B cell (primary cell): Measurements from ENCODE around the gene GMNC. TPM values are rescaled to one million over a fixed set of nuclear protein-coding genes. Genes with fewer than 3 reads are reported as not detected.

Experiments
- ATAC-seq: fragments of 200-7000 bp; cut with Tn5 transposase; one replicate; pipeline ENCODE4 v1.10.0; 2021; ENCODE audit warnings: low read depth, mild to moderate bottlenecking, moderate number of reproducible peaks, moderate library complexity
- CTCF ChIA-PET: fragments of 350-600 bp; sonication (Branson Sonifier 250); formaldehyde crosslinking; loops from one replicate; lab custom pipeline; 2021; ENCODE audit warnings: antibody characterized with exemption, inconsistent platforms; lab: Charles Lee
- POLR2A ChIA-PET: fragments of 350-600 bp; sonication (Branson Sonifier 250); formaldehyde crosslinking; loops from one replicate; lab custom pipeline; 2021; ENCODE audit warnings: antibody characterized with exemption; lab: Charles Lee
- DNase-seq: peaks from one replicate; pipeline ENCODE4 v3.0.0; 2013
- H2AFZ ChIP-seq: 2 replicates; pipeline ENCODE4 v1.6.1; 2012; ENCODE audit warnings: mild to moderate bottlenecking, low read depth, low read length; ENCODE audit not compliant: insufficient read depth, poor library complexity, severe bottlenecking
- H3K27ac ChIP-seq, 2 donors: 1 replicate in 1 of 2; 2 replicates in 1 of 2; pipeline ENCODE4 v1.5.1; 2012 to 2013; ENCODE audit warnings: low read length in 2 of 2, mild to moderate bottlenecking in 2 of 2, moderate library complexity in 1 of 2
- H3K27me3 ChIP-seq, 4 experiments: fragments of 200-600 bp in 1 of 4; sonication (generic) in 1 of 4; replicated peaks in 1 of 4; 1 replicate in 2 of 4; 2 replicates in 2 of 4; pipeline versions ENCODE4 v1.6.1 to v1.7.0; 2013 to 2016; ENCODE audit warnings: low read length in 3 of 4, mild to moderate bottlenecking in 2 of 4, mixed read lengths in 1 of 4, moderate library complexity in 1 of 4; ENCODE audit not compliant: insufficient read depth in 4 of 4, control insufficient read depth in 3 of 4; ENCODE audit errors: control extremely low read depth in 1 of 4
- H3K36me3 ChIP-seq, 2 experiments: replicated peaks in 1 of 2; 1 replicate in 1 of 2; 2 replicates in 1 of 2; pipeline versions ENCODE4 v1.6.1 to v1.7.1; 2013; ENCODE audit warnings: low read length in 1 of 2; ENCODE audit not compliant: insufficient read depth in 2 of 2, control insufficient read depth in 1 of 2; ENCODE audit errors: control extremely low read depth in 1 of 2, extremely low read depth in 1 of 2
- H3K4me1 ChIP-seq, 2 donors: fragments of 200-600 bp in 1 of 2; sonication (generic) in 1 of 2; 1 replicate in 1 of 2; 2 replicates in 1 of 2; pipeline versions ENCODE4 v1.5.1 to v1.6.1; 2013 to 2017; ENCODE audit warnings: low read length in 2 of 2; ENCODE audit not compliant: control insufficient read depth in 2 of 2, insufficient read depth in 2 of 2
- H3K4me2 ChIP-seq: replicated peaks from 2 replicates; pipeline ENCODE3; 2012; ENCODE audit warnings: mild to moderate bottlenecking, low read depth, low read length; ENCODE audit not compliant: poor library complexity, severe bottlenecking
- H3K4me3 ChIP-seq, 5 experiments: fragments of 200-600 bp in 1 of 5; sonication (generic) in 1 of 5; 1 replicate in 3 of 5; 2 replicates in 2 of 5; pipeline versions ENCODE4 v1.5.1 to v1.7.0; 2011 to 2016; ENCODE audit warnings: low read length in 4 of 5, mild to moderate bottlenecking in 4 of 5, low read depth in 2 of 5, control low read depth in 1 of 5, moderate library complexity in 1 of 5; ENCODE audit not compliant: insufficient read depth in 1 of 5; ENCODE audit errors: control extremely low read depth in 1 of 5, extremely low read depth in 1 of 5
- H3K79me2 ChIP-seq: fragments of 200-600 bp; sonication (generic); one replicate; pipeline ENCODE4 v1.6.0; 2016; ENCODE audit warnings: low read length; ENCODE audit not compliant: control insufficient read depth, insufficient read depth
- H3K9ac ChIP-seq: fragments of 200-600 bp; sonication (generic); 2 replicates; pipeline ENCODE4 v1.6.1; 2017; ENCODE audit warnings: mild to moderate bottlenecking, low read length, moderate library complexity
- H3K9me3 ChIP-seq, 3 donors: one replicate each; pipeline versions ENCODE4 v1.6.1 to v1.7.1; 2013; ENCODE audit warnings: low read length in 2 of 3; ENCODE audit not compliant: control insufficient read depth in 2 of 3, insufficient read depth in 1 of 3; ENCODE audit errors: control extremely low read depth in 1 of 3
- H4K20me1 ChIP-seq: 2 replicates; pipeline ENCODE4 v1.6.0; 2012; ENCODE audit warnings: mild to moderate bottlenecking, low read length; ENCODE audit not compliant: insufficient read depth, control insufficient read depth, poor library complexity, severe bottlenecking
- H3K27ac Mint-ChIP-seq: one replicate; pipeline ENCODE4 v1.8.0; 2021; ENCODE audit warnings: mixed read lengths
- H3K27me3 Mint-ChIP-seq: one replicate; pipeline ENCODE4 v1.8.0; 2021; ENCODE audit warnings: mixed read lengths
- H3K4me1 Mint-ChIP-seq: one replicate; pipeline ENCODE4 v1.8.0; 2021; ENCODE audit warnings: mixed read lengths
- H3K4me3 Mint-ChIP-seq: one replicate; pipeline ENCODE4 v1.8.0; 2021; ENCODE audit warnings: mixed read lengths
- H3K9me3 Mint-ChIP-seq: one replicate; pipeline ENCODE4 v1.8.0; 2022; ENCODE audit warnings: mixed read lengths; ENCODE audit not compliant: insufficient read depth
- EZH2 ChIP-seq: IDR thresholded peaks from 2 replicates; pipeline ENCODE4 v1.6.1; 2012; ENCODE audit warnings: borderline replicate concordance, low read depth, mild to moderate bottlenecking, moderate library complexity, low read length; ENCODE audit not compliant: insufficient read depth, poor library complexity, severe bottlenecking
- WGBS: methylation state at CpG from one replicate; pipeline ENCODE4 v1.1.5; 2013; ENCODE audit warnings: missing lambda C conversion rate; ENCODE audit not compliant: insufficient coverage; 5-methylcytosine and 5-hydroxymethylcytosine counted together
- intact Hi-C: fragments of 100-400 bp; cut with micrococcal nuclease; formaldehyde crosslinking; loops from one replicate; pipeline ENCODE4 v1.10.0; 2022
- polyA plus RNA-seq: library from polyadenylated mRNA; depleted of rRNA; stranded (reverse); fragments of >200 nt; gene quantifications from 2 replicates; pipeline ENCODE4 v1.2.3, GENCODE V29; 2012
- total RNA-seq, 2 donors: library from RNA; stranded (reverse); fragments of 120-200 nt in 1 of 2; gene quantifications; 1 replicate in 1 of 2; 2 replicates in 1 of 2; pipeline versions ENCODE4 v1.2.3 to v1.2.4, GENCODE V29; 2013 to 2022
- TF ChIP-seq, protein P1 (sequence below): fragments of 200-600 bp; IDR thresholded peaks from one replicate; pipeline ENCODE4 v1.8.0; 2022; ENCODE audit warnings: antibody characterized with exemption, mild to moderate bottlenecking

The GMNC gene
- total and polyA plus RNA-seq, 2 donors (not counting 1 experiment from before 2014, with no cell fraction given), result not detected

DNA sequence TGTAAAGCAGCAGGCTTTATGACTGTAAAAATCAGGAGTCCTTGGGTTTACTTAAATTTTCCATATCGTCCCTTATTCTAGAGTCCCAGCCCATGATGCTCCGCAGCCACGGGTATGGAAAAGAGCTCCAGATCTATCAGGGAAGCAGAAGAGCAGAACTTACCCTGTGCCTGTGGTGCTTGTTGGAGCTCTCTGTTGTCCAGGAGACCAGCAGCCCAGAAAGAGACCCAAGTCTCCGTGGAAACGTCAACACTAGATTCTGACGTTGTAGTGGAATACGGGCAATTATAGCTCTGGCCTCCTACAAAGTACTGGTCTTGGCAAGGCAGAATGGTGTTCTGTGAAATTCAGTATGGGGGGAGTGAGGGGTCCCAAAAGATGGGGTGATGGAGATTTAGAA, 2.0 kb downstream of the GMNC start:
- no peak for ATAC-seq
- H3K9ac ChIP-seq, result no peak overlapping the region
- no peaks in the 10 kb centered on the region for H3K79me2 ChIP-seq
- H3K27ac ChIP-seq, result no peak overlapping the region
- Mint-ChIP-seq H3K27ac (no peak overlapping the region), H3K4me1 (peaks cover 10% of the 10 kb centered on the region), H3K4me3 (no peak overlapping the region), H3K27me3 (peaks cover 40% of the 10 kb centered on the region), H3K9me3 (no peaks in the 10 kb centered on the region)
- ChIA-PET CTCF (no interaction called here), POLR2A (no interaction called here)
- TF ChIP-seq EZH2, result no peak
- TF ChIP-seq, protein P1, sequence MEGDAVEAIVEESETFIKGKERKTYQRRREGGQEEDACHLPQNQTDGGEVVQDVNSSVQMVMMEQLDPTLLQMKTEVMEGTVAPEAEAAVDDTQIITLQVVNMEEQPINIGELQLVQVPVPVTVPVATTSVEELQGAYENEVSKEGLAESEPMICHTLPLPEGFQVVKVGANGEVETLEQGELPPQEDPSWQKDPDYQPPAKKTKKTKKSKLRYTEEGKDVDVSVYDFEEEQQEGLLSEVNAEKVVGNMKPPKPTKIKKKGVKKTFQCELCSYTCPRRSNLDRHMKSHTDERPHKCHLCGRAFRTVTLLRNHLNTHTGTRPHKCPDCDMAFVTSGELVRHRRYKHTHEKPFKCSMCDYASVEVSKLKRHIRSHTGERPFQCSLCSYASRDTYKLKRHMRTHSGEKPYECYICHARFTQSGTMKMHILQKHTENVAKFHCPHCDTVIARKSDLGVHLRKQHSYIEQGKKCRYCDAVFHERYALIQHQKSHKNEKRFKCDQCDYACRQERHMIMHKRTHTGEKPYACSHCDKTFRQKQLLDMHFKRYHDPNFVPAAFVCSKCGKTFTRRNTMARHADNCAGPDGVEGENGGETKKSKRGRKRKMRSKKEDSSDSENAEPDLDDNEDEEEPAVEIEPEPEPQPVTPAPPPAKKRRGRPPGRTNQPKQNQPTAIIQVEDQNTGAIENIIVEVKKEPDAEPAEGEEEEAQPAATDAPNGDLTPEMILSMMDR, result no peak
- H3K4me1 ChIP-seq, result peaks cover 4 to 8% of the 10 kb centered on the region in 2 donors
- intact Hi-C loops, result no loop called here
- DNase-seq, result no peak
- no peak overlapping the region for H3K4me2 ChIP-seq
- H4K20me1 ChIP-seq, result no peaks in the 10 kb centered on the region
- peaks cover 0 to 2% (median 0%) of the 10 kb centered on the region in 3 donors for H3K9me3 ChIP-seq
- H3K4me3 ChIP-seq, result no peak overlapping the region
- WGBS, result 86% methylated on average over 7 of the region's 7 CpGs
- H2AFZ ChIP-seq, result no peak overlapping the region
- H3K36me3 ChIP-seq, result no peaks in the 10 kb centered on the region
- peaks cover 0 to 24% (median 10%) of the 10 kb centered on the region in 4 experiments for H3K27me3 ChIP-seq

DNA sequence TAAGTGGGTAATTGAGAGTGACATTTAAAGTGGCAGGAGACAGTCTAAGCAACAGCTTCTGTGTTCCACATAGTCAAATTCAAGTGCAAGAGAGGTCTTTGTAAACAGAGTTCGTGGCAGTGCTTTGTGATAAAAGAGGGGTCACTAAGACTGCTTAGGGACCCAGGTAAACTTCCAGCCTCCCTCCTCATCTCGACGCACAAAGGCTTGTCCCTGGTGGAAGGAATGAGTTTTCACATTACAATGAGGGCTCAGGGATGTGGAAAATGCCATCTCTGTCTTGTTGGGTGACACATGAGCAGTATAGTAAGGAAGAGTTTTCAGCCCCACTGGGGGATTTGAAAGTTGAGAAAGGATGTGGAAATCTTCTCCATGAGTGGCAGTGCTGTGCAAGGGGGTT, 7.3 kb downstream of the GMNC start:
- Histone ChIP-seq H3K4me3 (no peak overlapping the region), H3K36me3 (no peaks in the 10 kb centered on the region), H3K9me3 (no peaks in the 10 kb centered on the region), H3K79me2 (no peaks in the 10 kb centered on the region), H3K4me1 (no peaks in the 10 kb centered on the region), H3K27me3 (peaks cover 0 to 1% (median 0%) of the 10 kb centered on the region in 4 experiments), H3K27ac (no peak overlapping the region), H2AFZ (no peak overlapping the region), H3K9ac (no peak overlapping the region), H4K20me1 (no peaks in the 10 kb centered on the region), H3K4me2 (no peak overlapping the region)
- no peak overlapping the region for H3K4me3 Mint-ChIP-seq
- DNase-seq (no peak), ATAC-seq (no peak)
- no peak overlapping the region for H3K27ac Mint-ChIP-seq
- H3K27me3 Mint-ChIP-seq, result peaks cover under 1% of the 10 kb centered on the region
- CTCF ChIA-PET, result no interaction called here
- H3K9me3 Mint-ChIP-seq, result no peaks in the 10 kb centered on the region
- WGBS, result no CpG with 5 or more reads among the region's 3 CpGs
- intact Hi-C loops, result no loop called here
- POLR2A ChIA-PET, result no interaction called here
- H3K4me1 Mint-ChIP-seq, result no peaks in the 10 kb centered on the region
- TF ChIP-seq EZH2, result no peak
- TF ChIP-seq, protein P1, result no peak
